ENCODE measurements around the gene OR2S2.

GRCh38 chr9:35908504-35909125 is 49.3 kb downstream of the OR2S2 start:
- TF ChIP-seq CTCF (IDR thresholded peaks at IDR 0.05) = no peak
- TF ChIP-seq EZH2phosphoT487 (IDR thresholded peaks at IDR 0.05) = no peak
- no peak for TF ChIP-seq EZH2 (IDR thresholded peaks at IDR 0.05)
